Nephron progenitor cell (in vitro differentiated cells): Measurements from ENCODE around the gene ZCCHC17.

Source experiments
- DNase-seq: peaks from one replicate; pipeline ENCODE4 v3.0.0; 2021
- H3K27ac Mint-ChIP-seq: 2 replicates; pipeline ENCODE4 v1.8.0; 2021; ENCODE audit warnings: mild to moderate bottlenecking, moderate library complexity, mixed read lengths
- H3K27me3 Mint-ChIP-seq: 2 replicates; pipeline ENCODE4 v1.8.0; 2021; ENCODE audit warnings: mild to moderate bottlenecking, low read depth, mixed read lengths; ENCODE audit not compliant: poor library complexity
- H3K36me3 Mint-ChIP-seq: 2 replicates; pipeline ENCODE4 v1.8.0; 2021; ENCODE audit warnings: low read depth, mixed read lengths
- H3K4me1 Mint-ChIP-seq: 2 replicates; pipeline ENCODE4 v1.8.0; 2021; ENCODE audit warnings: mixed read lengths
- H3K4me3 Mint-ChIP-seq: 2 replicates; pipeline ENCODE4 v1.8.0; 2021; ENCODE audit warnings: mild to moderate bottlenecking, moderate library complexity, mixed read lengths
- H3K9me3 Mint-ChIP-seq: 2 replicates; pipeline ENCODE4 v1.8.0; 2021; ENCODE audit warnings: mild to moderate bottlenecking, moderate library complexity, mixed read lengths
- TF ChIP-seq, protein P1 (sequence below): fragments of 200-600 bp; sonication (generic); IDR thresholded peaks from 2 replicates; pipeline ENCODE4 v1.5.0; 2021; ENCODE audit warnings: antibody characterized with exemption

ZCCHC17 gene, protein sequence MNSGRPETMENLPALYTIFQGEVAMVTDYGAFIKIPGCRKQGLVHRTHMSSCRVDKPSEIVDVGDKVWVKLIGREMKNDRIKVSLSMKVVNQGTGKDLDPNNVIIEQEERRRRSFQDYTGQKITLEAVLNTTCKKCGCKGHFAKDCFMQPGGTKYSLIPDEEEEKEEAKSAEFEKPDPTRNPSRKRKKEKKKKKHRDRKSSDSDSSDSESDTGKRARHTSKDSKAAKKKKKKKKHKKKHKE

DNA sequence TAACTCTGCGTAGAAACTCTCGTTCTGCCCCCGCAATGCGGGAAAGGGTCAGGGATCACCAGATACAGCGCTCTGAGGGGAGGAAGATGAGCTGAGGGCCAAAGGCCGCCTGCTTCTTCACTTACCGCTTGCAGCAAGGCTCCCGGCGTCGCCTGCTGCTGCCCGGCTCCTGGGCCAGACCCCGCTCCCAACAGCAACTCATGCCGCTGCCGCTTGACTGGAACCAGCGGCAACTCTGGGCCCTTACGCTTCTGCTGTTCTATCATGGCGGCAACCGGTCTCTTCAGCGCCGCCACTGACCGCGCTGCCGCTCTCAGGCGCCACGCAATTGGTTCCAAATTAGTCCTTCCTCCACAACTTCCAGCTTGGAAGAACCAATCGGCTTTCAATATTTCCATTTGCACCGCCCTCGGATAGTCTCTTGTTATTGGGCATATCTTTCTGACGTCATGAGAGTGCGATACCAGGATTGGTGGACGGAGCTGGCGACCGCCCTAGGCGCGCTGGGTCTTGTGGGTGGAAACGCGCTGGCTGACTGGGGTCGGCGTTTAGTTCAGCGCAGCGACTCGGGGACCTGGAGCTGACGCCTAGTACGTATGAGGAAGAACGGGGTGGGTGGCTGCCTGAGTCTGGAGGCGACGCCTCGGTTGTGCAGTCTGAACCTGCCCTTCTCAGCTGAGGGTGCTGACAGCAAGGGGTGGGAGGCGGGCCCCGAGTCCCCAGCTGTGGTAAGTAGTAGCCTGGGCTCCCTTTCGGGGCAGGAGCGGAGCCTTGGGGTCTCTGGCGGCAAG lies at the start of gene ZCCHC17, which contains the start of gene SNRNP40:
TSS of gene ZCCHC17 (plus strand) at position 547 of the 791 bp plus-strand sequence. CDS start 13,067 bp downstream, outside the sequence.
TSS of gene SNRNP40 (minus strand) at position 303 of the 791 bp plus-strand sequence. CDS start at position 266, 37 bp downstream.
- Mint-ChIP-seq H3K36me3 (peaks cover 30% of the 10 kb centered on the region), H3K4me1 (no peaks in the 10 kb centered on the region), H3K27me3 (peaks cover 2% of the 10 kb centered on the region), H3K9me3 (no peaks in the 10 kb centered on the region), H3K27ac (peak within 1 kb of the TSS; percentile 83), H3K4me3 (no peak within 1 kb of the TSS)
- TF ChIP-seq, protein P1, sequence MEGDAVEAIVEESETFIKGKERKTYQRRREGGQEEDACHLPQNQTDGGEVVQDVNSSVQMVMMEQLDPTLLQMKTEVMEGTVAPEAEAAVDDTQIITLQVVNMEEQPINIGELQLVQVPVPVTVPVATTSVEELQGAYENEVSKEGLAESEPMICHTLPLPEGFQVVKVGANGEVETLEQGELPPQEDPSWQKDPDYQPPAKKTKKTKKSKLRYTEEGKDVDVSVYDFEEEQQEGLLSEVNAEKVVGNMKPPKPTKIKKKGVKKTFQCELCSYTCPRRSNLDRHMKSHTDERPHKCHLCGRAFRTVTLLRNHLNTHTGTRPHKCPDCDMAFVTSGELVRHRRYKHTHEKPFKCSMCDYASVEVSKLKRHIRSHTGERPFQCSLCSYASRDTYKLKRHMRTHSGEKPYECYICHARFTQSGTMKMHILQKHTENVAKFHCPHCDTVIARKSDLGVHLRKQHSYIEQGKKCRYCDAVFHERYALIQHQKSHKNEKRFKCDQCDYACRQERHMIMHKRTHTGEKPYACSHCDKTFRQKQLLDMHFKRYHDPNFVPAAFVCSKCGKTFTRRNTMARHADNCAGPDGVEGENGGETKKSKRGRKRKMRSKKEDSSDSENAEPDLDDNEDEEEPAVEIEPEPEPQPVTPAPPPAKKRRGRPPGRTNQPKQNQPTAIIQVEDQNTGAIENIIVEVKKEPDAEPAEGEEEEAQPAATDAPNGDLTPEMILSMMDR: no peak
- peak; percentile 91 for DNase-seq

DNA sequence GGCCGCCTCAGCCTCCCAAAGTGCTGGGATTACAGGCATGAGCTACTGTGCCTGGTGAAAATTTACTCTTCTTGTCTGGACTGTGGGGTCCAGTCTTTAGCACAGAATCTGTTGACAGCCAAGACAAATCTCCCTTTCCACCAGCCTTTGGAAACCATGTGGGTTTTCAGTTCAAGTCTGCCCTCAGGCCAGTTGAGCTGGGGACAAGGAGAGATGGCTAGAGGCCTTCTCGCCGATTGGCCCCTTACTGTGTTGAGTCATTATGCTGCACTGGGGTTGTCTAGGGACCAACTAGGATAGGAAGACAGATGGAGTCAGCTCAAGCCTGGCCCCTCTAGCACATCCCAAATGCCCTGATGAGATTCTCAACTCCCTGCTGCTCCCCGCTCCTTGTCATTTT lies 48.6 kb upstream of the ZCCHC17 start:
- peaks cover 13% of the 10 kb centered on the region for H3K4me1 Mint-ChIP-seq
- TF ChIP-seq, protein P1: no peak
- no peaks in the 10 kb centered on the region for H3K36me3 Mint-ChIP-seq
- peaks cover 22% of the 10 kb centered on the region for H3K27me3 Mint-ChIP-seq
- no peak overlapping the region for H3K27ac Mint-ChIP-seq
- H3K9me3 Mint-ChIP-seq: no peaks in the 10 kb centered on the region
- H3K4me3 Mint-ChIP-seq: no peak overlapping the region
- DNase-seq: no peak

DNA sequence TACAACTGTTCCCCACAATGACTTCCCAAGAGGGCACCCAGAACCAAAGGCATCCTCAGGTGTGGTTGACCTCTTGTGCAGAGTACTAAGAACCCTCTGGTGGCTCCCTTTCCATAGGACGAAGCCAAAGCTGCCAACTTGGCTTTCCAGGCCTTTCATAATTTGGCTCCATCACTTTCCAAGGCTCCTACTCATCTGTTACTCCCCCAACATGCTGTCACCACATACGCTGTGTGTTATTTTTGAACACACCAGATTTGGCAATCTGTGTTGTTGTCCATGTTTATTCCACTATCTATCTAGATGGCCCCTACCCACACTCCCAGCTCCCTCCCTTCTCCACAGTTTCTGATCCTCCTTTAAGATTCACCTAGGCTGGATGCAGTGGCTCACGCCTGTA lies 47.0 kb upstream of the ZCCHC17 start:
- TF ChIP-seq, protein P1: no peak
- DNase-seq: no peak
- H3K4me3 Mint-ChIP-seq: no peak overlapping the region
- H3K27me3 Mint-ChIP-seq: peaks cover 18% of the 10 kb centered on the region
- H3K4me1 Mint-ChIP-seq: no peaks in the 10 kb centered on the region
- H3K36me3 Mint-ChIP-seq: no peaks in the 10 kb centered on the region
- no peak overlapping the region for H3K27ac Mint-ChIP-seq
- no peaks in the 10 kb centered on the region for H3K9me3 Mint-ChIP-seq

DNA sequence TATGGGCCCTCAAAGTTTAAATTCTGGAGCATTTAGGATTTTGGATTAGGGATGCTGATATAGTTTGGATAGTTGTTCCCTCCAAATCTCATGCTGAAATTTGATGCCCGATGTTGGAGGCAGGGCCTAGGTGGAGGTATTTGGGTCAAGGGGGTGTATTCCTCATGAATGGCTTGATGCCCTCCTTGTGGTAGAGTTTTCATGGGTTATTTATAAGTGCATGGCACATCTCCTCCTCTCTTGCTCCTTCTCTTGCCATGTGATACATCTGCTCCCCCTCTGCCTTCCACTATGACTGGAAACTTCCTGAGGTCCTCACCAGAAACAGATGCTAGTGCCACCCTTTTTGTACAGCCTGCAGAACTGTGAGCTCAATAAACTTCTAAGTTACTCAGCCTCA lies 39.6 kb upstream of the ZCCHC17 start:
- TF ChIP-seq, protein P1: no peak
- peaks cover 41% of the 10 kb centered on the region for H3K36me3 Mint-ChIP-seq
- H3K9me3 Mint-ChIP-seq: no peaks in the 10 kb centered on the region
- no peak for DNase-seq
- H3K4me1 Mint-ChIP-seq: no peaks in the 10 kb centered on the region
- no peak overlapping the region for H3K27ac Mint-ChIP-seq
- no peaks in the 10 kb centered on the region for H3K27me3 Mint-ChIP-seq
- no peak overlapping the region for H3K4me3 Mint-ChIP-seq

DNA sequence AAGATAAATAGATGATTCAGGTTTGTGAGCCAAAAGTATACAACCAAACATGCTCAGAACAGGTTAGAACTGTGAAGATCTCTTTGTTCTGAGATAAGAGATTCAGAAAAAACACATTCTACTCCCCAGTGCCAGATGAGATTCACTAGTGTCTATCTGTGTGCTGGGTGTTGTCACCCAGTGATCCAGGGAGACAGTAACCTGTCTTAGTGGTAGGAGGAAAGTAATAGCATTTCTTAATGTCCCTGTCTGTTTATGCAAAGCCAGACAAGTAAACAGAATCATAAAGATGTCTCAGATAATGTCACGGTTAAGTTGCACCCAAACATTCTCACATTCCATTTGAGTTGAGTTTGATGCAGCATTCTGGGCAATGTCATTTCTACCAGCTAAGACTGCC lies 38.3 kb upstream of the ZCCHC17 start:
- H3K4me3 Mint-ChIP-seq: no peak overlapping the region

More for the DNA sequence above, 38.3 kb upstream of the ZCCHC17 start:
- H3K9me3 Mint-ChIP-seq: no peaks in the 10 kb centered on the region
- DNase-seq: no peak
- TF ChIP-seq, protein P1: no peak
- no peak overlapping the region for H3K27ac Mint-ChIP-seq
- no peaks in the 10 kb centered on the region for H3K27me3 Mint-ChIP-seq
- no peaks in the 10 kb centered on the region for H3K4me1 Mint-ChIP-seq
- H3K36me3 Mint-ChIP-seq: peaks cover 46% of the 10 kb centered on the region
